ENCODE results near the gene MIX23. TPM values are rescaled to one million over a fixed set of nuclear protein-coding genes. Genes with fewer than 3 reads are reported as not detected.

MIX23 gene
- total and polyA plus RNA-seq, 2 of the 4 experiments (the other 2 are of a cell fraction) = 10.0 to 26.7 TPM

DNA sequence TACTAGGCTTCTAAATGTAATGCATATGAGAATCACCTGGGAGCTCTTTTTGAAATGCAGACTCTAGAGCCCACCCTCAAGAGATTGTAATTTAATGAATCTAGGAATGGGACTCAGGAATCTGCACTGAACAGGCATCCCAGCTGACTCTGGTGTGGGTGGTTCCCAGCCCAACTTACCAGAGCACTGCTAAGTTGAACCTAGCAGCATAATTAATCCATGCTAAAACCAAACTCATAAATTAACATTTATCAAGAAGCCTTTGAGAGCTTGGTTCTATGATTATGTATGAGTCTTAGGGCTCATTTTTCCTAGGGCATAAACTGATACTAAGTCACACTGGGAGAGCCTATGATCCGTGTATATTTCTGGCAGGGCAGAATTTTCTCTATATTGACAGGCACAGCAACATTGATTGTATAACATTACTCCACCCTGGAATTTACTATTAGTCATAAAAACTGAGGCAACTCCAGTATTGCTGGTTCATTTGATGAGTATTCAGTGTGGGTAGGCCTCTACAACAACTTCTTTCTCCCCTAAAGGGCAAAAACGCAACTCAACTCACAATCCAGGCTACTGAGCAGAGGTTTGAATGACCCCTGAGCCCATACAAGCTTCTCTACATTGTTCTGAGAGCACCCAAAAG, 68.7 kb downstream of the MIX23 start:
- Histone ChIP-seq H3K14ac (replicated peaks; ENCODE audit: low read depth, low read length) (no peak overlapping the region), H2AFZ (replicated peaks; ENCODE audit: low read length, poor library complexity) (no peak overlapping the region), H3K23ac (ENCODE audit: low read depth, low read length) (no peak overlapping the region), H3K27ac (ENCODE audit: insufficient read depth, low read length) (no peak overlapping the region), H2BK20ac (ENCODE audit: low read depth, low read length) (no peak overlapping the region), H3K18ac (ENCODE audit: low read depth, low read length) (no peak overlapping the region), H2BK120ac (ENCODE audit: low read depth, low read length) (no peak overlapping the region), H2AK9ac (replicated peaks; ENCODE audit: low read depth, low read length, poor library complexity) (no peak overlapping the region), H4K8ac (ENCODE audit: low read depth in 2 of 2, low read length in 2 of 2) (no peak overlapping the region), H4K91ac (ENCODE audit: insufficient read depth, low read depth, low read length) (no peak overlapping the region), H3K79me1 (ENCODE audit: low read depth in 1 of 2, low read length in 2 of 2) (no peaks in the 10 kb centered on the region), H3K4me1 (ENCODE audit: control insufficient read depth, insufficient read depth, low read length) (no peaks in the 10 kb centered on the region), H3K9ac (ENCODE audit: low read depth, low read length) (no peak overlapping the region), H4K5ac (ENCODE audit: low read depth, low read length) (no peak overlapping the region), H3K4me2 (ENCODE audit: low read depth, low read length) (no peak overlapping the region), H4K20me1 (ENCODE audit: insufficient read depth, low read length) (no peaks in the 10 kb centered on the region), H3K27me3 (ENCODE audit: control insufficient read depth, insufficient read depth, low read length) (no peaks in the 10 kb centered on the region; the same call in 1 of the 2 replicates), H3K9me1 (ENCODE audit: insufficient read depth, low read length) (no peaks in the 10 kb centered on the region), H2BK15ac (ENCODE audit: low read depth, low read length) (no peak overlapping the region), H2BK5ac (ENCODE audit: low read depth, low read length, poor library complexity, severe bottlenecking) (no peak overlapping the region), H3K4me3 (ENCODE audit: insufficient read depth, low read depth, low read length) (no peak overlapping the region), H2AK5ac (ENCODE audit: low read depth, low read length) (no peak overlapping the region), H3K4ac (ENCODE audit: low read depth, low read length) (no peak overlapping the region), H3K9me3 (ENCODE audit: control insufficient read depth, insufficient read depth, low read length) (no peaks in the 10 kb centered on the region), H3K56ac (ENCODE audit: extremely low read depth, insufficient read depth, low read length) (no peak overlapping the region), H3K36me3 (ENCODE audit: control insufficient read depth, insufficient read depth, low read length) (no peaks in the 10 kb centered on the region)
- CTCF ChIA-PET = no interaction called here
- DNase-seq (peak; percentile 7), ATAC-seq (ENCODE audit: low read depth) (peak; percentile 35)
- TF ChIP-seq CEBPB (IDR thresholded peaks at IDR 0.05; ENCODE audit: low read depth, low read length) = no peak
- TF ChIP-seq, protein P1, sequence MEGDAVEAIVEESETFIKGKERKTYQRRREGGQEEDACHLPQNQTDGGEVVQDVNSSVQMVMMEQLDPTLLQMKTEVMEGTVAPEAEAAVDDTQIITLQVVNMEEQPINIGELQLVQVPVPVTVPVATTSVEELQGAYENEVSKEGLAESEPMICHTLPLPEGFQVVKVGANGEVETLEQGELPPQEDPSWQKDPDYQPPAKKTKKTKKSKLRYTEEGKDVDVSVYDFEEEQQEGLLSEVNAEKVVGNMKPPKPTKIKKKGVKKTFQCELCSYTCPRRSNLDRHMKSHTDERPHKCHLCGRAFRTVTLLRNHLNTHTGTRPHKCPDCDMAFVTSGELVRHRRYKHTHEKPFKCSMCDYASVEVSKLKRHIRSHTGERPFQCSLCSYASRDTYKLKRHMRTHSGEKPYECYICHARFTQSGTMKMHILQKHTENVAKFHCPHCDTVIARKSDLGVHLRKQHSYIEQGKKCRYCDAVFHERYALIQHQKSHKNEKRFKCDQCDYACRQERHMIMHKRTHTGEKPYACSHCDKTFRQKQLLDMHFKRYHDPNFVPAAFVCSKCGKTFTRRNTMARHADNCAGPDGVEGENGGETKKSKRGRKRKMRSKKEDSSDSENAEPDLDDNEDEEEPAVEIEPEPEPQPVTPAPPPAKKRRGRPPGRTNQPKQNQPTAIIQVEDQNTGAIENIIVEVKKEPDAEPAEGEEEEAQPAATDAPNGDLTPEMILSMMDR (conservative IDR thresholded peaks at IDR 0.05; ENCODE audit: low read depth, low read length) = no peak
- no TSS peak for BruUV-seq (replicated peaks)
- POLR2A ChIA-PET (ENCODE audit: unreplicated experiment) = no interaction called here
- in situ Hi-C loops (cut with MboI; ENCODE audit: low sequenced_read_pairs) (no loop called here), intact Hi-C loops (cut with micrococcal nuclease) (no loop called here), dilution Hi-C loops (cut with HindIII; ENCODE audit: low sequenced_read_pairs, unreplicated experiment) (no loop called here)
- no CpG with 5 or more reads among the region's 2 CpGs for WGBS, 2 experiments (ENCODE audit: extremely low coverage in 2 of 2, insufficient read length in 1 of 2)
